ENCODE results near the gene RNPS1. TPM values are rescaled to one million over a fixed set of nuclear protein-coding genes. Genes with fewer than 3 reads are reported as not detected.

The RNPS1 gene
- total RNA-seq, 8 experiments from 2014 or later, result 108 to 257 (median 163) TPM

DNA sequence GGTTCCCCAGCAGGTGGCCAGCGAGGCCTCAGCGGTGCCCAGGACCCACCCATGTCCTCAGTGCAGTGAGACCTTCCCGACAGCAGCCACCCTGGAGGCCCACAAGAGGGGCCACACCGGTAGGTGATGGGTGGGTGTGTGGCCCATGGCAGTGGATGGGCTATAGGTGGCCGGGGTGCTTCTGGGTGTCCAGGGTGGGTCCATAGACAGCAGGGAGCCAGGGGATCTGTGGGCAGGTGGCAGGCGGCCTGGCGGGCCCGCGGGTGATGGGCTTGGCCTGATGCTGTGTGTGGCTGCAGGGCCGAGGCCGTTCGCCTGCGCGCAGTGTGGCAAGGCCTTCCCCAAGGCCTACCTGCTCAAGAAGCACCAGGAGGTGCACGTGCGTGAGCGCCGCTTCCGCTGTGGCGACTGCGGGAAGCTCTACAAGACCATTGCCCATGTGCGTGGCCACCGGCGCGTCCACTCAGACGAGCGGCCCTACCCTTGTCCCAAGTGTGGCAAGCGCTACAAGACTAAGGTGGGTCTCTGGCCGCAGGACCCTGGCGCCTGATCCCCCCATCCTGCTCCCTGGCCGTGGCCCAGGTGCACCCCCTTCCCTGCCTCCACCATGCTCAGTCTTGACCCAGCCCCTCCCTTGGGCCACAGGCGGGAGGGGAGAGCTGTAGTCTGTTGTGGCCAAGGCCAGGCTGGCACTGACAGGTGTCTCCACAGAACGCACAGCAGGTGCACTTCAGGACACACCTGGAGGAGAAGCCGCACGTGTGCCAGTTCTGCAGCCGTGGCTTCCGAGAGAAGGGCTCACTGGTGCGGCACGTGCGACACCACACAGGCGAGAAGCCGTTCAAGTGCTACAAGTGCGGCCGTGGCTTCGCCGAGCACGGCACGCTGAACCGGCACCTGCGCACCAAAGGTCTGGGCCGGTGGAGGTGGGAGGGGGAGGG lies 33.8 kb downstream of the RNPS1 start:
- no peak overlapping the region for H3K4me3 ChIP-seq
- H3K4me1 ChIP-seq (replicated peaks in 1 of 2), result peaks cover 13 to 25% of the 10 kb centered on the region in 2 donors
- WGBS, 10 experiments, result 80 to 100% (median 95%) methylated on average over 1 to 19 of the region's 51 CpGs; no CpG with 5 or more reads in 4 of the 10 experiments
- ATAC-seq (replicated peaks in 6 of 8), result no peak
- H3K27ac ChIP-seq, result no peak overlapping the region
- in situ Hi-C loops (cut with MboI; ENCODE audit: low pct_unique_long_range_greater_than_20kb in 2 of 9, low sequenced_read_pairs in 9 of 9, unreplicated experiment in 9 of 9), result no loop called here

DNA sequence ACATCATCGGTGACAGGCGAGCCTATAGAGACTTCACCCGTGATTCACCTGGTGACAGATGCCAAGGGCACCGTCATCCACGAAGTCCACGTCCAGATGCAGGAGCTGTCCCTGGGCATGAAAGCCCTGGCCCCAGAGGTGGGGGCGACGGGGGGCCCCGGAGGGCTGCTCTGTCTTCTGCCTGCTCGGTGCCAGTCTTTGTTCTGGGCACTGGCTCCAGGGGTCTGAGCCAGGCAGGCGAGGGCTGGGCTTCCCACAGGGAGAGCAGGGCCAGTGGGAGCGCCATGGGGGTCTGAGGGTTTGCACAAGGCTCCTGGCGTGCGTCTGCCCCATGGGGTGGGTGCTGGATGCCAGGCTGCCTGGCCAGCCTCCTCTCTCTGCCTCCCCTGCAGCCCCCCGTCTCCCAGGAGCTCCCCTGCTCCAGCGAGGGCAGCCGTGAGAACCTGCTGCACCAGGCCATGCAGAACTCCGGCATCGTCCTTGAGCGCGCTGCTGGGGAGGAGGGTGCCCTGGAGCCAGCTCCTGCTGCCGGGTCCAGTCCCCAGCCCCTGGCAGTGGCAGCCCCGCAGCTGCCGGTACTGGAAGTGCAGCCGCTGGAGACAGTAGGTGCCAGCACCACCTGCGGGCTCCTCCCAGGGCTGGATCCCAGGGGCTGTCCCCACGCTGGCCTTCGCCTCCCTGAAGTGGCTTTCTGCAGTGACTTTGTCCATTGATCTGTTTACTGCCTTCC lies 34.7 kb downstream of the RNPS1 start:
- Histone ChIP-seq H3K27ac (no peak overlapping the region), H3K4me3 (no peak overlapping the region), H3K4me1 (replicated peaks in 1 of 2) (peaks cover 13 to 24% of the 10 kb centered on the region in 2 donors)
- in situ Hi-C loops (cut with MboI; ENCODE audit: low pct_unique_long_range_greater_than_20kb in 2 of 9, low sequenced_read_pairs in 9 of 9, unreplicated experiment in 9 of 9), result no loop called here
- no peak for ATAC-seq (replicated peaks in 6 of 8)
- WGBS, 10 experiments, result 80 to 94% methylated on average over 2 to 3 of the region's 28 CpGs; no CpG with 5 or more reads in 8 of the 10 experiments

GRCh38 chr16:2232094-2232990 lies 35.6 kb downstream of the RNPS1 start:
- Histone ChIP-seq H3K4me1 (replicated peaks in 1 of 2) (peaks cover 13 to 15% of the 10 kb centered on the region in 2 donors), H3K4me3 (no peak overlapping the region), H3K27ac (no peak overlapping the region)
- 90 to 95% methylated on average over 2 to 4 of the region's 41 CpGs; no CpG with 5 or more reads in 8 of the 10 experiments for WGBS, 10 experiments
- in situ Hi-C loops (cut with MboI; ENCODE audit: low pct_unique_long_range_greater_than_20kb in 2 of 9, low sequenced_read_pairs in 9 of 9, unreplicated experiment in 9 of 9), result no loop called here
- ATAC-seq (replicated peaks in 6 of 8), result no peak

DNA sequence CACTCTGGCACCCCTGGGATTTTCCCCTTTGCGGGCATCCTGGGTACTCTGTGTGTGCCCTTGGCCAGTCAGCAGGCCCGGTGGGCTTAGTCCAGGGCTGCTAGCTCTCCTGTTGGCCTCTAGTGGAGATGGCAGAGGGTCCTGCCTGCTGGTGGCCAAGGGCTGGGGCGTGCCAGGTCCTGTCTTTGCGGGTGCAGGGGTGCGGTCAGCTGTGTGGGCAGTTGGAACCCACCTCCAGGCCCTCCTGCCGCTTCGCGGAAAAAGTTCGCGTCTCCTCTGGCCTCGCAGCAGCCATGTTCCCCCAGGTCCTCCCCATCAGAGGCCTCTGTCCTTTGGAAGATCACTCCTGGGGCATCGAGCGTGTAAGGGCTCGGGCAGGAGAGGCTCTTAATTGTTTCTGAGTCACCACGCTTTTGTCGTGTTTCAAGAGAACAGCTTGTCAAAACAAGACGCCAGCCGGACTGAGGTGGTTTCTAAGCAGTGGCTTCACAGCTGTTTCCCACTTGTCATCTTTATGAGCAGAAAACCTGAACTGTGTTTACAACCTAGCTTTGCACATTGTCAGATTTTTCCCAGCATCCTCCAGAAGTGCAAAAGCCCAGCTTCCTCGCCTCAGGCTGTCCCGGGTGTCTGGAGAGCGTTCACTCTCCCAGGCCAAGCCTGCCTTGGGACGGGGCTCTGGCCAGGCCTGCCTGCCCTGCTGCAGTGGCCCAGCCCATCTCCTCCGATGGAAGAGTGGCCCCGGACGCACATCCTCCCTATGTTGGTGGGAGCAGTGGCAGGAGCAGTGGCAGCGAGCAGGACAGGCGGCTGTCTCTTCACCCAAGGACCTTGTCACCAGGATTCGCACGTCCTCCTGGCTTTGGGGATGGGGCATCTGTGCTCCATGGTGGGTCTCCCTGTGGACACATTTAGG lies 36.7 kb downstream of the RNPS1 start:
- Histone ChIP-seq H3K4me1 (replicated peaks in 1 of 2) (peaks cover 3 to 6% of the 10 kb centered on the region in 2 donors), H3K27ac (peak overlapping the region in 1 of 2 donors; percentile 51), H3K4me3 (no peak overlapping the region)
- 65 to 93% (median 83%) methylated on average over 2 to 15 of the region's 29 CpGs; no CpG with 5 or more reads in 2 of the 10 experiments for WGBS, 10 experiments
- in situ Hi-C loops (cut with MboI; ENCODE audit: low pct_unique_long_range_greater_than_20kb in 2 of 9, low sequenced_read_pairs in 9 of 9, unreplicated experiment in 9 of 9), result no loop called here
- peak in 5 of 8 experiments; percentile 56 to 82 (median 63) for ATAC-seq (replicated peaks in 6 of 8)

DNA sequence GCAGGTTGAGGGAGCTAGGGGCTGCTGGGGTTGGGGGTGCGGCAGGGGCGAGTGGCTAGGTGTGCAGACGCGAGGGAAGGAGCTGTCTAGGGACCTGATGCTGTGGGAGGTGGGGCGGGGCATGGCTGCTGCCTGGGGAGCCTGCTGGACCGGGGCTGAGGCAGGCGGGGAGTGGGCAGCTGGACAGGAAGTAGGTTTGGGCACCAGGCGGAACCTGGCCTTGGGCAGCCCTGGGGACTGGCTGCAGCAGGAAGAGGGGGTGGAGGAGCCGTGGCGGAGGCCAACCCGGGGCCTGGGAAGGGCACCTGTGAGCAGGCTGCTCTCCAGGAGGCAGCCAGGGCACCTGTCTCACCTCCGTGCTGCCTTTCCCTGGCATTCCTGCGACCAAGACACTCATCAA lies 37.5 kb downstream of the RNPS1 start:
- H3K27ac ChIP-seq, result peak overlapping the region in 1 of 2 donors; percentile 51

DNA sequence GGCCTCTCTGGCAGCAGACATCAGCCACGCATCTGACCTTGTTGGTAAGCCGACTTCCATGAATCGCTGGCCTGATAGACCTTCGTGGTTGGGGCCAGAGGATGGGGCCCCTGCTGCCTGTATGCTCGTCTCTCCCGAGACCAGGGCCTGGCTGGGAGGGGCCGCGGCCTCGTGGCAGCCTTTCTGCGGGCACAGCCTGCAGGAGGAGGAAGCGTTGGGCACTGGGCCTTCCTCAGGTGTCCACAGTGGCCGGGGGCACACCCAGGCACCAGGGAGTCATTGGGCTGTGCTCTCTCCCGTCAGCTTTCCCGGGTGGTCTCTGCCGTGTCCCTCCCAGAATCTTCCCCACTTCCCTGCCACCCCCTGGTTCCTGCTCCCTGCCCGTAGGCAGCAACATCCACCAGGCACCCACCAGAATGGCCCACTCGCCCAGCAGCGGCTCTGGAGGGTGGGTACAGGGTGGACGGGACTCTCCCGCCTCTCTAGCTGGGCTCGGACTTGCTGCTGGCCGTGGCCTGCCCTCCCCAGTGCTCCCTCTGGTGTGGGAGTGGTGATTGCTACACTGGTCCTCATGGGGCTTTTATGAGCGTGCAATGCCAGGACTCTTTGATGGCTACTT lies 38.2 kb downstream of the RNPS1 start:
- in situ Hi-C loops (cut with MboI; ENCODE audit: low pct_unique_long_range_greater_than_20kb in 2 of 9, low sequenced_read_pairs in 9 of 9, unreplicated experiment in 9 of 9), result no loop called here
- H3K4me1 ChIP-seq (replicated peaks in 1 of 2), result peaks cover 5% of the 10 kb centered on the region in 2 donors
- ATAC-seq (replicated peaks in 6 of 8), result no peak
- no peak overlapping the region for H3K4me3 ChIP-seq
- WGBS, 10 experiments, result 80 to 100% (median 100%) methylated on average over 1 to 11 of the region's 23 CpGs; no CpG with 5 or more reads in 4 of the 10 experiments
- H3K27ac ChIP-seq, result no peak overlapping the region

More for the DNA sequence above, 37.5 kb downstream of the RNPS1 start:
- no peaks in the 10 kb centered on the region for H3K4me1 ChIP-seq (replicated peaks in 1 of 2)
- WGBS, 10 experiments, result no CpG with 5 or more reads among the region's 13 CpGs
- no peak for ATAC-seq (replicated peaks in 6 of 8)
- no peak overlapping the region for H3K4me3 ChIP-seq
- in situ Hi-C loops (cut with MboI; ENCODE audit: low pct_unique_long_range_greater_than_20kb in 2 of 9, low sequenced_read_pairs in 9 of 9, unreplicated experiment in 9 of 9), result no loop called here

DNA sequence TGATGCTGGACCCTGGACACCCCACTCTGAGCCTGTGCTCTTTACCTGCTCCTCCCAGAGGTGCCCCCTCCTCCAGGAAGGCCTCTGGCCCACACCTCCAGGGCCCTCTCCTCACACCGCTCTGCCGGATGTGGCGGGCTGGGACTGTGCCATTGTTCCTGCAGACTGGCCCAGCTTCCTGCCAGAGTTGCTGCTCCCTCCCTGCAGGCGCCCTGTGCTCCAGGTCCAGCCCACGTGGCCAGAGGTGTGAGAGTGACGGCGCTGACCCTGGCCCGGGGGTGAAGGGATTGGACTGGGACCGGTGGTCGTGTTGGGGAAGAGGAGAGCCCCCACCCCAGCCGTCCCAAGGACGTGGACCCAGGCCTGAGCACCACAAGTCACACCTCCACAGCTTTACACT lies 38.8 kb downstream of the RNPS1 start:
- ATAC-seq (replicated peaks in 6 of 8), result no peak
- Histone ChIP-seq H3K4me3 (no peak overlapping the region), H3K27ac (no peak overlapping the region), H3K4me1 (replicated peaks in 1 of 2) (peaks cover 10 to 11% of the 10 kb centered on the region in 2 donors)
- WGBS, 10 experiments, result 90 to 100% methylated on average over 2 to 8 of the region's 12 CpGs; no CpG with 5 or more reads in 8 of the 10 experiments
- in situ Hi-C loops (cut with MboI; ENCODE audit: low pct_unique_long_range_greater_than_20kb in 2 of 9, low sequenced_read_pairs in 9 of 9, unreplicated experiment in 9 of 9), result no loop called here

DNA sequence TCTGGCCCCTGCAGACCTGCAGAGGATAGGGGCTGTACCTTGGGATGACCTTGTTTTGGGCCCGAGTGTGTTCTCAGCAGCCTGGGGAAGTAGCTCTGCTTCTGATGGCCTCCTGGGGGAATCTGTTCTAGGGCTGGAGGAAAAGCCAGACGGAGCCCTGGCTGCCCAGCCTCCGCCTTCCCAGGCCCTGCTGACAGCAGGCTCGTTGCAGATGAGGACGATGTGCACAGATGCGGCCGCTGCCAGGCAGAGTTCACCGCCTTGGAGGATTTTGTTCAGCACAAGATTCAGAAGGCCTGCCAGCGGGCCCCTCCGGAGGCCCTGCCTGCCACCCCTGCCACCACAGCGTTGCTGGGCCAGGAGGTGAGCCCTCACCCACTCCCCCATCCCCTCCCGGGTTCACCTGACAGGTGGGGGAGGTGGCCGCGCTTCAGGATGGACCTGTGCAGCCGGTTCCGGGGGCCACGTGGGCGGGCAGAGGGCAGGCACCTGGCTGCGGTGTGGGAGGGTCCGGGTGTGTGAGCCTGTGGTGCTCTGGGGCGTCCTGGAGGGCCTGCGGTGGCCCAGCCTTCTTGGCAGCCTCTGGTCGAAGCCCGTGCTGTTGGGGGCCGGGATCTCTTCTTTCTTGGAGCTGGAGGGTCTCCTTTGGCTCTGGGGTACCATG lies 39.6 kb downstream of the RNPS1 start:
- Histone ChIP-seq H3K4me1 (replicated peaks in 1 of 2) (peaks cover 10 to 11% of the 10 kb centered on the region in 2 donors), H3K27ac (no peak overlapping the region), H3K4me3 (no peak overlapping the region)
- ATAC-seq (replicated peaks in 6 of 8), result no peak
- in situ Hi-C loops (cut with MboI; ENCODE audit: low pct_unique_long_range_greater_than_20kb in 2 of 9, low sequenced_read_pairs in 9 of 9, unreplicated experiment in 9 of 9), result no loop called here
- WGBS, 10 experiments, result 80 to 100% (median 100%) methylated on average over 1 of the region's 25 CpGs; no CpG with 5 or more reads in 7 of the 10 experiments

DNA sequence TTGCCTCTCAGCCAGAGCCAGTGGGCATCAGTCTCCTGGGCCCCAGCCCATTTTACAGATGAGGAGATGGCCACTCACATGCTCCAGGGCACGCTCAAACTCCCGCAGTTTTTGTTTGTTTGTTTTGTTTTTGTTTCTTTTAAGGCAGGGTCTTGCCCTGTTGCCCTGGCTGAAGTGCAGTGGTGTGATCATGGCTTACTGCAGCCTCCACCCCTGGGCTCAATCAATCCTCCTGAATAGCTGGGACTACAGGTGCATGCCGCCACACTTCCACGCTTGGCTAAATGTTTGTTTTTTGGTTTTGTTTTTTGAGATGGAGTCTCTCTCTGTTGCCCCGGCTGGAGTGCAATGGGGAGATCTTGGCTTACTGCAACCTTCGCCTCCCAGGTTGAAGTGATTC lies 41.0 kb downstream of the RNPS1 start:
- no peak for ATAC-seq (replicated peaks in 6 of 8)
- Histone ChIP-seq H3K4me3 (no peak overlapping the region), H3K4me1 (replicated peaks in 1 of 2) (peaks cover 10 to 11% of the 10 kb centered on the region in 2 donors), H3K27ac (no peak overlapping the region)
- WGBS, 10 experiments, result 81 to 100% (median 93%) methylated on average over 1 to 5 of the region's 6 CpGs; no CpG with 5 or more reads in 5 of the 10 experiments
- in situ Hi-C loops (cut with MboI; ENCODE audit: low pct_unique_long_range_greater_than_20kb in 2 of 9, low sequenced_read_pairs in 9 of 9, unreplicated experiment in 9 of 9), result no loop called here

- H3K4me3 ChIP-seq, result no peak overlapping the region
- H3K4me1 ChIP-seq (replicated peaks in 1 of 2), result peaks cover 10 to 11% of the 10 kb centered on the region in 2 donors
- in situ Hi-C loops (cut with MboI; ENCODE audit: low pct_unique_long_range_greater_than_20kb in 2 of 9, low sequenced_read_pairs in 9 of 9, unreplicated experiment in 9 of 9), result no loop called here
- ATAC-seq (replicated peaks in 6 of 8), result no peak
- 76 to 96% (median 85%) methylated on average over 1 to 4 of the region's 9 CpGs; no CpG with 5 or more reads in 4 of the 10 experiments for WGBS, 10 experiments
- no peak overlapping the region for H3K27ac ChIP-seq
Observed at GRCh38 chr16:2226245-2226793, 41.6 kb downstream of the RNPS1 start.
